ENCODE data around the gene PDE6G. TPM values are rescaled to one million over a fixed set of nuclear protein-coding genes. Genes with fewer than 3 reads are reported as not detected.
A peak's percentile ranks its signal among the peaks of the same experiment; 100 is the strongest.

Gene PDE6G
- total RNA-seq (2014; rRNA removed; shearing (Covaris generic)): 0.80 TPM in 1 of 2 replicates, not detected in the other

DNA sequence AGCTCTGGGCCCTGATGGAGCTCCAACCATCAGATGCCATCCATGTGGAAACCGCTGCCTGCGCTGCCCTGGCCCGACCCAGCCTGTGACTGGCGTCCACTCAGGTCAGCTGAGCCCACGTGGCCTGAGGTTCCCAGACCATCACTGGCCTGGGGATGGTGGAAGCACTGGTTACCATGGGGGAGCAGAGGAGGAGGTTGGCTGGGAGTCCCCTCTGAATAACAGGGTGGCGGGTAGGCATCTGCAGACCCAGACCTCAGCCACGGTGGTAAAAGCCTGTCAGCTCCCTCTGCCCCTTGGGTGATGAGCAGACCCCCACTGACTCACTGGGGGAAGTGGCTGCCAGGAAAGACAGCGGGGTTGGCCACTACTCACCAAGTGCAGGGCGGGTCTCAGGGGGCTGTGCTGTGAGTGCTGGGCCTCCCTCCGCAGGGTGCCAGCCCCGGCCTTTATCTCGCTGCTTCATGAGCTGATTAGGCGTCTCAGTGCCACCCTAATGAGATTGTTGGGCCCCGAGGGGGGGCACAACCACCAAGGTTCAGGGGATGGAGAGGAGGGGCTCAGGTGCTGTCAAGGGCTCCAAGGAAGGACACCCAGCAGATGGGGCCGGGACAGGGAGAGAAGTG, at the start of gene PDE6G:
TSS of gene PDE6G (minus strand) at position 425 of the 626 bp plus-strand sequence. CDS start 3,237 bp downstream, outside the sequence.
- in situ Hi-C loops (cut with HindIII; ENCODE audit: low sequenced_read_pairs): no loop called here
- DNase-seq (ENCODE audit: low spot score): no peak

DNA sequence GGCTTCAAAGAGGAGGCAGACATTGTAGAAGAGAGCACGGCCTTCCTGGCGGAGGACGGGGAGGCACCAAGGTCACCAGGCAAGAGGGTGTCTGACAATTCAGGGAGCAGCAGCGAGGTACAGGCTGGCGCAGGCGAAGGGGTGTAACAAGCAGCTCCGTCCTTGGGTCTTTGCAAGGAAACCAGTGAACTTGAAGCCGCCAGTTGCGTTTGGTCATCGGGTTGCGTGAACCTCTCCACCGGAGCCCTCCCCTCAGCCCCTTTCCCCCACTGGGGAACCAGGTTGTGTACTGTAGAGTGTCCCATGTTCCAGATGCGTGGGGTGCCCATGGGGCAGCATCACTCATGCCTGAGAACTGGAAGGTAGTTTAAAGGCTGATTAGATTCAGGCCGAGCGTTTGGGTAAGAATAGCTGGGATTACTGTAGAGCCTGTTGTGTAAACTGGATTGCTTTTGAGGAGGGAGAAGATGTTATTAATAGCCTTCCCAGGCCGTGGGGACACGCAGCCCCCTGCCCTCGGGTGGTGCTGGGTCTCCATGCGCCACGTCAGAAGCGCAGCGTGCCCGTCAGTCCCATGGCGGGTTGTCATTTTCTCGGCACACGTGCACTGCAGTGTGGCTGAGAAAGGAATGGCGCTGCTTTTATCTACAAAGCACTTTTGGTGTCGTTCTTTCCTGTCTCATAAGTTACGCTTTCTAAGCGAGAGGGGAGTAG, 49.3 kb upstream of the PDE6G start:
- no peak for DNase-seq (ENCODE audit: low spot score)
- in situ Hi-C loops (cut with HindIII; ENCODE audit: low sequenced_read_pairs): no loop called here

DNA sequence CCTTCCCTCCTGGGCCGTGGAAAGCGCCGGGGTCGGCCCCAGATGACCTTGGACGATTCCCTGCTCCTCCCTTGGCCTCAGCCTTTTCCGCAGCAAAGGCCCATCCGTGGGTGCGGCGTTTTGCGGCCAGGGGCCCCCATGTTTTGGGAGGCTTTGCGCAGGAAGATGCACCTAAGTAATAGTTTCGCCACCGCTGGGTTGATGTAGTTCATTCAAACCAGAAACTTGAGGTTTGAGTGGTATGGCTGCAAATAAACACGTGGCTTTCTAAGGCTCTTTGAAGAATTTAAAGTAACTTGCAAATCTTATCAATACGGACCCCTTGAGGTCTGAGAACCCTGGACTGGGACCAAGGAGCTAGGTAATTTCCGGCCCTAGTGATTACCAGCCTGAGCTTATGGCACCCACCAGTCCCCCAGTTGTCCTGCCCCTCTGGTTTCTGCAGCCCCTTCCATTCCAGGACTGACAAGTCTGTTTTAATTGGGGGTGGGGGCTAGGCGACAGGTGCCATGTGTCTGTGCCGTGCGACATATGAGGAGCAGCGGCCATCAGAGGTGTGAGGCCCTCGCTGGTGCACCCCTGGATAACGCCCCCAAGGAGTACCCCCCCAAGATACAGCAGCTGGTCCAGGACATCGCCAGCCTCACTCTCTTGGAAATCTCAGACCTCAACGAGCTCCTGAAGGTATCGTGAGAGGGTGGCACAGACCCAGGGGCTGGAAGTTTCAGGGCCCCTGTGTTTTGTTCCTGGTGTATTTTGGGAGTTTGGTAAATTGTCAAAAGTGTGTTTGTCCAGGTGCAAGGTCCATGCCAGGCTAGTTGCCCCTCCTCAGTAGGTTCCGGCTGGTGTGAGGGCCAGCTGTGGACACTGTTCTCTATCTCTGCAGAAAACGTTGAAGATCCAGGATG, 47.7 kb upstream of the PDE6G start:
- DNase-seq (ENCODE audit: low spot score): no peak
- in situ Hi-C loops (cut with HindIII; ENCODE audit: low sequenced_read_pairs): no loop called here

DNA sequence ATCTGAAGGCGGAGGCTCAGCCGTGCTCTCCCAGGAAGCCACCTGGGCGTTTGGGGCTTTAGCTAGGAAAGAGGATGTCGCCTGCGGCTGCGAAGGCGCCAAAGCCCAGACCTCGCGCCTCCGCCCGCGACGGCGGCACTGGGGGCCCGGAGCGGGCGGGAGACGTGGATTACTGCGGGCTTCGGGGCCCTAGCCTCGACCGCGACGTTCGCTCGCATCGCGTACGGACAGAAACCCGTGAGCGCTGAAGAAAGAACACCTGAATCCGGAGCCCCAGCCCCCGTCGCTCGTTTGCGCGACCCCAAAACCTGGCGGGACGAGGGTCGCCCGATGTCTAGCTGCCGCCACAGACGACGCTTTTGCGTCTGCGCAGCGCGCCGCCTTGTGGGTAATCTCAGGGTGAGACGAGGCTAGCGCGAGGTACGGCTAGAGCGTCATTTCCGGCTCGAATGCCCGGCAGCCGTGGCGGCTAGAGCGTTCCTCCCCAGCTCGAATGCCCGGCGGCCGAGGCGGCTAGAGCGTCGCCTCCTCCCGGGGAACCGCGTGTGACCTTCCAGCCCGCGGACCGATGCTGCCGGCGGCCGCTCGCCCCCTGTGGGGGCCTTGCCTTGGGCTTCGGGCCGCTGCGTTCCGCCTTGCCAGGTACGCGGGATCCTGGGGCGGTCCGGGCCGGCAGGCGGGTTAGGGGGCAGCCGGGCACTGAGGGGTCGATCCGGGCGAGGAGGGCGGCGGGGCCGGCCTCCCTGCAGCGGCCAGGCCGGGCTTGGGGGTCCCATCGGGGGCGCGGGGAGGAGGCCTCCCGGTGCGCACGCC, 46.8 kb upstream of the PDE6G start, which contains the start of gene MRPL12:
TSS of gene MRPL12 (plus strand) at position 434 of the 813 bp plus-strand sequence. CDS start at position 569, 135 bp downstream.
- in situ Hi-C loops (cut with HindIII; ENCODE audit: low sequenced_read_pairs): no loop called here
- DNase-seq (ENCODE audit: low spot score): peak; percentile 95

DNA sequence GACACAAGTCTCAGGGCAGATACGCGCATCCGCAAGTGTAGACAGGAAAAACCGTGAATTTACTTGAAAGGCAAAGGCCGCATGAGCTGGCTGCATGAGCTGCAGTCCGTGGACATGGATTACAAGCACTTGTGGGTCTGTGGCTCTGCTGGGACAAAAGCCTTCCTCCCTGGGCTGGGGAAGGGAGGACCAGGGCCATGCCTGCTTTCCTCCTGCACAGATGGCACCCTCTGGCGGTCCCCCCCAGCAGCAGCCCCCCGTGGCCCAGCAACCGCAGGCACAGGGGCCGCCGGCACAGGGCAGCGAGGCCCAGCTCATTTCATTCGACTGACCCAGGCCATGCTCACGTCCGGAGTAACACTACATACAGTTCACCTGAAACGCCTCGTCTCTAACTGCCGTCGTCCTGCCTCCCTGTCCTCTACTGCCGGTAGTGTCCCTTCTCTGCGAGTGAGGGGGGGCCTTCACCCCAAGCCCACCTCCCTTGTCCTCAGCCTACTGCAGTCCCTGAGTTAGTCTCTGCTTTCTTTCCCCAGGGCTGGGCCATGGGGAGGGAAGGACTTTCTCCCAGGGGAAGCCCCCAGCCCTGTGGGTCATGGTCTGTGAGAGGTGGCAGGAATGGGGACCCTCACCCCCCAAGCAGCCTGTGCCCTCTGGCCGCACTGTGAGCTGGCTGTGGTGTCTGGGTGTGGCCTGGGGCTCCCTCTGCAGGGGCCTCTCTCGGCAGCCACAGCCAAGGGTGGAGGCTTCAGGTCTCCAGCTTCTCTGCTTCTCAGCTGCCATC, 45.1 kb upstream of the PDE6G start:
- no peak for DNase-seq (ENCODE audit: low spot score)
- in situ Hi-C loops (cut with HindIII; ENCODE audit: low sequenced_read_pairs): no loop called here

DNA sequence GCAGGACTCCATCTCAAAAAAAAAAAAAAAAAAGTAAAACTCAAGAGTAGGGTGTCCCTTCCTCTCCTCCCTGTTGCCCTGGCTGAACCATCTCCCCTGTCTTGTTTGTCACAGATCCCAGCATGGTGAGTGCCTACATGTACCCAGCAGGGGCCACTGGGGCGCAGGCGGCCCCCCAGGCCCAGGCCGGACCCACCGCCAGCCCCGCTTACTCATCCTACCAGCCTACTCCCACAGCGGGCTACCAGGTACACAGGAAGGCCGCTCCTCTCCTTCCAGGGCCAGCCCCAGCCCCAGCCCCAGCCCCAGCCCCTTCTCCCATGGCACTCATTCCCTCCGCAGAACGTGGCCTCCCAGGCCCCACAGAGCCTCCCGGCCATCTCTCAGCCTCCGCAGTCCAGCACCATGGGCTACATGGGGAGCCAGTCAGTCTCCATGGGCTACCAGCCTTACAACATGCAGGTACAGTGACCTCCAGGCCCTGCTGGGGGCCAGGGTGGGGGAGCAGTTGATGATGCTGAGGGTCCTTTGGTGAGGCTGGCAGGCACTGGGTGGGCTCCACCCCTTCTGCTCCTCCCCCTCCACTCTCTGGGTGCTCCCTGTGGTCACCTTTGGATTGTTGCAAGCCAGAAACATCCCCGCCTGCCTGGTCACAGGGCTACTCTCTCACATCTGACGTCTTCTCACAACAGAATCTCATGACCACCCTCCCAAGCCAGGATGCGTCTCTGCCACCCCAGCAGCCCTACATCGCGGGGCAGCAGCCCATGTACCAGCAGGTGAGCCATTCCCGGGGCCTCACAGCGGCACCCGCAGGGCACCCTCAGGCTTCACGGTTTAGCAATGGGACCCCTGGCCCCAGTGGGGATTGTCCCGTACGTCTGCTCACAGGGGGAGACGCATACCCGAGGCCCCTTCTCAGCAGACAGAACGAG, 44.3 kb upstream of the PDE6G start:
- in situ Hi-C loops (cut with HindIII; ENCODE audit: low sequenced_read_pairs): no loop called here
- DNase-seq (ENCODE audit: low spot score): no peak

DNA sequence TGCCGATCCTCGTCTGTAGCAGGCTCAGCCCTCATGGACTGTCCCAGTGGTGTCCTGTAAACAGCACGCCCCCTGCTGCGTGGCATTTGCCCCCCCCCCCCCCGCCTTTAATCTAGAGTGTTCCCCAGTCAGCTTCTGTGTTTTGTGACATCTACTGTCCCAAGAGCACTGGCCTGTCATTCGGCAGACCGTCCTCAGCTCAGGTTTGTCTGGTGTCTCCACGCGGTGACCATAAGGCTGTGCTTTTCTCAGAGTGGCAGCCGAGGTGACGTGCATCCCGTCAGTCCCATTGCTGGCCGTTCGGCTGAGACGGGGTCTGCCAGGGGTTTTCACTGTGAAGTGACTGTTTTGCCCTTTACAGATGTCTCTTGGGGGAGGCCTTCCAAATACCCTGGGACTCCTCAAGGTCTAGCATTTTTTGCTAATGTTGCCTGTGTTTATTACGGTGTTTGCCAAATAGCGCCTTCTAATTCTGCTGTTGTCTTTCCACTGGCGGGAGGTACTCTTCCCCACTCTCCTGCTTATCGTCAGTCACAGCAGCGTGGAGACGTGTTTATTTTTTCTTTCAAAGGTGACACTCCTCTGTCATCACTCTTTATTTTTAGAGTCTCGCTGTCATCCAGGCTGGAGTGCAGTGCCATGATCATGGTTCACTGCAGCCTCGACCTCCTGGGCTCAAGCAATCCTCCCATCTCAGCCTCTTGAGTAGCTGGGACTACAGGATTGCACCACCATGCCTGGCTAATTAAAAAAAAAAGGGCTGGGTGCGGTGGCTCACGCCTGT, 41.1 kb upstream of the PDE6G start:
- in situ Hi-C loops (cut with HindIII; ENCODE audit: low sequenced_read_pairs): no loop called here

DNA sequence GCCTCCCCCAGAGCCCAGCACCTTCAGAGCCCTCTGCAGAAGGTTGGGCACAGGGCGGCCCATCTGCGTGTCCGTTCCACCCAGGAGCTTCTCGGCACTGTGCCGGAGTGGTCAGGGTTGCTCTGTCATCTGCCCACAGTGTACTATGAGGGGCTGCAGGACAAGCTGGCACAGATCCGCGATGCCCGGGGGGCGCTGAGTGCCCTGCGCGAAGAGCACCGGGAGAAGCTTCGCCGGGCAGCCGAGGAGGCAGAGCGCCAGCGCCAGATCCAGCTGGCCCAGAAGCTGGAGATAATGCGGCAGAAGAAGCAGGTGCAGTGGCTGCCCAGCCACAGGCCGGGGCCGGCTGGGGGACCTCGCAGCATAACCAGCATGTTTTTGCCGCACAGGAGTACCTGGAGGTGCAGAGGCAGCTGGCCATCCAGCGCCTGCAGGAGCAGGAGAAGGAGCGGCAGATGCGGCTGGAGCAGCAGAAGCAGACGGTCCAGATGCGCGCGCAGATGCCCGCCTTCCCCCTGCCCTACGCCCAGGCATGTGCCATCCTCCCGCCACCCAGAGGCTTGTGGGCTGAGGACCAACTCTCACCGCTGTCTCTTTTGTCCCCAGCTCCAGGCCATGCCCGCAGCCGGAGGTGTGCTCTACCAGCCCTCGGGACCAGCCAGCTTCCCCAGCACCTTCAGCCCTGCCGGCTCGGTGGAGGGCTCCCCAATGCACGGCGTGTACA, 40.0 kb upstream of the PDE6G start:
- DNase-seq (ENCODE audit: low spot score): no peak
- in situ Hi-C loops (cut with HindIII; ENCODE audit: low sequenced_read_pairs): no loop called here

More for the DNA sequence above, 41.1 kb upstream of the PDE6G start:
- DNase-seq (ENCODE audit: low spot score): no peak

DNA sequence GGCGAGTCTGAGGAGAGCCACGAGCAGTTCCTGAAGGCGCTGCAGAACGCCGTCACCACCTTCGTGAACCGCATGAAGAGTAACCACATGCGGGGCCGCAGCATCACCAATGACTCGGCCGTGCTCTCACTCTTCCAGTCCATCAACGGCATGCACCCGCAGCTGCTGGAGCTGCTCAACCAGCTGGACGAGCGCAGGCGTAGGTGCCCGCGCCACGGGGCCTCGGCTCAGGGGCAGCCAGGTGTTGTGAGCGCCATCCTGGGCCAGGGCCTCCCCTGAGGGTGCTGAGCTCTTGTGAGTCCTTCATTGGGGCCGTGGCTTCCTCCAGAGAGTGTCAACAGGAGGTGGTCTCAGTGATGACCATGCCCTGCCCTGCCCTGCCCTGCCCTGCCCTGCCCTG, 39.5 kb upstream of the PDE6G start:
- in situ Hi-C loops (cut with HindIII; ENCODE audit: low sequenced_read_pairs): no loop called here
- DNase-seq (ENCODE audit: low spot score): no peak

DNA sequence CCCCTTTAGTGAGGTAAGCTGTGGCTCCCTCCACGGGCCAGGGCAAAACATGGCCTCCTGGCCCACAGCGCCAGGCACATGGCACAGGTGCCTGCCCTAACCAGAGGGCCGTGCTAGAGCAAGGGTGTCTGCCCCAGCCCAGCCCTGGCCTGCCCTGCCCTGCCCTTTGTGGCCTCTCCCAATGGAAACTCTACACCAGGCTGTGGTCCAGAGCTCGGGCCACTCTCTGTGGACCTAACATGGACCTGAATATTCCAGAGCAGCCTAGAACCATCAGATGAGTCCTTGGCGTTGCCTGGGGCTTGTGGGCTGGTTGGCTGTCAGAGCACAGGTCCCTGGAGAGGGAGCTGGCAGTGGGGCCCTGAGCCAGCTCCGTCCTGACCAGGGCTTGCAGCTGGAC, 38.9 kb upstream of the PDE6G start:
- in situ Hi-C loops (cut with HindIII; ENCODE audit: low sequenced_read_pairs): no loop called here

DNA sequence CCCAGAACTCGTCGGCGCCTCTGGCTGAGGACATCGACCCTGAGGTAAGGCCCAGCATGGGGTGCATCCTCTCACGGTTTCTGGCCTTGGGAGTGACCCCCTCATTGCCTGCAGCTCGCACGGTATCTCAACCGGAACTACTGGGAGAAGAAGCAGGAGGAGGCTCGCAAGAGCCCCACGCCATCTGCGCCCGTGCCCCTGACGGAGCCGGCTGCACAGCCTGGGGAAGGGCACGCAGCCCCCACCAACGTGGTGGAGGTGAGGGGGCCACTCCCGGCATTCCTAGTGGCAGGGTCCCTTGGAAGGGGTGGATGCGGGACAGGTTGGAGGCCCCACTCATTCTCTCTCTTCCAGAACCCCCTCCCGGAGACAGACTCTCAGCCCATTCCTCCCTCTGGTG, 38.5 kb upstream of the PDE6G start:
- DNase-seq (ENCODE audit: low spot score): no peak
- in situ Hi-C loops (cut with HindIII; ENCODE audit: low sequenced_read_pairs): no loop called here

More for the DNA sequence above, 38.9 kb upstream of the PDE6G start:
- no peak for DNase-seq (ENCODE audit: low spot score)

DNA sequence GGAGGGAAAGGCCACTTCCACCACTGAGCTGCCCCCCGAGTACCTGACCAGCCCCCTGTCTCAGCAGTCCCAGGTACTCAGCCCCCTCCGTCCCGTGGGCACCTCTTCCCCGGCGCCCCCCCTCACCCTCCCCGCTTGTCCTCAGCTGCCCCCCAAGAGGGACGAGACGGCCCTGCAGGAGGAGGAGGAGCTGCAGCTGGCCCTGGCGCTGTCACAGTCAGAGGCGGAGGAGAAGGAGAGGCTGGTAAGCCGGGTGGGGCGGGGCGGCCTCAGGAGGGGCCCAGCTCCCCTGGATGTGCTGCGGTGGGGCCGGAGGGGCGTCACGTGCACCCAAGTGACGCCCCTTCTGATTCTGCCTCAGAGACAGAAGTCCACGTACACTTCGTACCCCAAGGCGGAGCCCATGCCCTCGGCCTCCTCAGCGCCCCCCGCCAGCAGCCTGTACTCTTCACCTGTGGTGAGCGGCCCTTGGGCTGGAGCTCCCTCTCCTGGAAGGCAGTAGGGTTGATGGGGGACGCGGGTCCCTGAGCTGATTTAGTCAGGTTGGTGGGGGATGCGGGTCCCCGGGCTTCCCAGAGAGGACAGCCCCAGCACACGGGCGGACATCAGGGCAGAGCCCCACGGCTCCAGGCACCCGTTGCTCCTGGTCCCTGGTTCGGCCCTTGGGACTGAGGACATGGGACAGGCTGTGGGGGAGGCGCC, 37.3 kb upstream of the PDE6G start:
- in situ Hi-C loops (cut with HindIII; ENCODE audit: low sequenced_read_pairs): no loop called here
- no peak for DNase-seq (ENCODE audit: low spot score)

DNA sequence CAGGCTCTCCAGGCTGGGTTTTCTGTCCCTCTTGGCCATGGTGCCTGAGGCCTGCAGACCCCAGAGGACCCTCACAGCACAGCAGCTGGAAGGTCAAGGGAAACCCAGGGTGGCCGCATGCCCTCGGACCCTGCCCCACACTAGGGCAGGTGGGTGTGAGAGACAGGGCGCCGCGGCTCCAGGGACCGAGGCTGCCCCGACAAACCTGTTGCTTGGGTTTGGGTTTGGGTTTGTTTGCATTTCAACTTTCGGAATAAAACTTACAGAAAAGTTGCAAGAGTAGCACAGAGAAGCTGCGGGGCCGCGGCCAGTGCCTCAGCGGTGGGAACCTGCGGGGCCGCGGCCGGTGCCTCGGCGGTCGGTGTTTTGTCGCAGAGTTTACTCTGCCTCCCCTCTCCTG, 35.3 kb upstream of the PDE6G start:
- in situ Hi-C loops (cut with HindIII; ENCODE audit: low sequenced_read_pairs): no loop called here

DNA sequence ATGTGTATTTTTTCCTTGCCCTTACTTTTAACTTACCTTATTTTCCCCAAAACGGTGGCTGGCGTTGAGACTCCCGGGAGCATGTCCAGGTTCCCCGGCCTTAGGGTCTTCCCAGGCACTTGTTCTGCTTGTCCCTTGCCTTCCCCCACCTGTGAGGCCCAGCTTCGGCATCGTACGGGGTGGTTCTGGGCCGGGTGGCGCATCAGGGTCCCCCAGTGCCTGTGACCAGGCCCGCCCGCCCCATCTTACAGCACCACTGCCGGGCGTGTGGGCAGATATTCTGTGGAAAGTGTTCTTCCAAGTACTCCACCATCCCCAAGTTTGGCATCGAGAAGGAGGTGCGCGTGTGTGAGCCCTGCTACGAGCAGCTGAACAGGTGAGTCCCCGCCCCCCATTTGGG, 34.9 kb upstream of the PDE6G start:
- in situ Hi-C loops (cut with HindIII; ENCODE audit: low sequenced_read_pairs): no loop called here
- DNase-seq (ENCODE audit: low spot score): no peak

More for the DNA sequence above, 35.3 kb upstream of the PDE6G start:
- DNase-seq (ENCODE audit: low spot score): no peak

DNA sequence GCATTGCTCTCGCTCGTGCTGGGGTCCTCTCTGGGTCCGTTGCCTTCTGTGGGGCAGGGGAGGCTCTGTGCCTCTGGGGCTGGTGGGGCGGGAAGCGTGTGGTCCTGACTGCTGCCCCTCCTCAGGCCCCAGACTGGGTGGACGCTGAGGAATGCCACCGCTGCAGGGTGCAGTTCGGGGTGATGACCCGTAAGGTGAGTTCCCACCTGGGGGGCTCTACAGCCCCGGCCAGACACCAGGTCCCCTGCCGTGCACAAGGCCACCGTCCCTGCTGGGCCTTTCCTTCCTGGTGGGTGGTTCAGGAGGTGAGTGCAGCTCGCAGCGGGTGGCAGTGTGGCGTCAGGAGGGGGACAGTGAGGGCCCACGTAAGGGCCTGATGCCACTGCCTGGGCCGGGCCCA, 34.2 kb upstream of the PDE6G start:
- in situ Hi-C loops (cut with HindIII; ENCODE audit: low sequenced_read_pairs): no loop called here
- no peak for DNase-seq (ENCODE audit: low spot score)

Measured in G401 (cell line).